ENCODE measurements around the gene CISTR.

The CISTR gene

DNA sequence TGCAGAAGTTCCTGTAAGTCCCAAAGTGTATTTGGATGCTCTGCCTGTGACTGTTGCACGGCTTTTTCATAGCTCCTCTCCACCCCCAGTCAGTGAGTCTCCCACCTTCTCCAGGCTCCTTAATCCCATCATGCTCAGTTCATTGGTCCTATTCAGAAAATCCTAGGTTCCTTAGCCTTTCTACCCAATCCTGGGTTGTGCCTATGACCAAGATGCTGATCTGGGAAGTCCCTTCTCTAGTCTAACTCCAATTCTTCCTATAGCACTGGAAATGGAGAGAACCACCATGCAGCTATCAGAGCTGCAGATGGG lies 7.7 kb downstream of the CISTR start:
- no peak for DNase-seq (ENCODE audit: low read depth)
- no peak overlapping the region for H3K4me3 ChIP-seq (ENCODE audit: low read length)
- TF ChIP-seq, protein P1, sequence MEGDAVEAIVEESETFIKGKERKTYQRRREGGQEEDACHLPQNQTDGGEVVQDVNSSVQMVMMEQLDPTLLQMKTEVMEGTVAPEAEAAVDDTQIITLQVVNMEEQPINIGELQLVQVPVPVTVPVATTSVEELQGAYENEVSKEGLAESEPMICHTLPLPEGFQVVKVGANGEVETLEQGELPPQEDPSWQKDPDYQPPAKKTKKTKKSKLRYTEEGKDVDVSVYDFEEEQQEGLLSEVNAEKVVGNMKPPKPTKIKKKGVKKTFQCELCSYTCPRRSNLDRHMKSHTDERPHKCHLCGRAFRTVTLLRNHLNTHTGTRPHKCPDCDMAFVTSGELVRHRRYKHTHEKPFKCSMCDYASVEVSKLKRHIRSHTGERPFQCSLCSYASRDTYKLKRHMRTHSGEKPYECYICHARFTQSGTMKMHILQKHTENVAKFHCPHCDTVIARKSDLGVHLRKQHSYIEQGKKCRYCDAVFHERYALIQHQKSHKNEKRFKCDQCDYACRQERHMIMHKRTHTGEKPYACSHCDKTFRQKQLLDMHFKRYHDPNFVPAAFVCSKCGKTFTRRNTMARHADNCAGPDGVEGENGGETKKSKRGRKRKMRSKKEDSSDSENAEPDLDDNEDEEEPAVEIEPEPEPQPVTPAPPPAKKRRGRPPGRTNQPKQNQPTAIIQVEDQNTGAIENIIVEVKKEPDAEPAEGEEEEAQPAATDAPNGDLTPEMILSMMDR (conservative IDR thresholded peaks at IDR 0.05; ENCODE audit: low read length) = no peak

DNA sequence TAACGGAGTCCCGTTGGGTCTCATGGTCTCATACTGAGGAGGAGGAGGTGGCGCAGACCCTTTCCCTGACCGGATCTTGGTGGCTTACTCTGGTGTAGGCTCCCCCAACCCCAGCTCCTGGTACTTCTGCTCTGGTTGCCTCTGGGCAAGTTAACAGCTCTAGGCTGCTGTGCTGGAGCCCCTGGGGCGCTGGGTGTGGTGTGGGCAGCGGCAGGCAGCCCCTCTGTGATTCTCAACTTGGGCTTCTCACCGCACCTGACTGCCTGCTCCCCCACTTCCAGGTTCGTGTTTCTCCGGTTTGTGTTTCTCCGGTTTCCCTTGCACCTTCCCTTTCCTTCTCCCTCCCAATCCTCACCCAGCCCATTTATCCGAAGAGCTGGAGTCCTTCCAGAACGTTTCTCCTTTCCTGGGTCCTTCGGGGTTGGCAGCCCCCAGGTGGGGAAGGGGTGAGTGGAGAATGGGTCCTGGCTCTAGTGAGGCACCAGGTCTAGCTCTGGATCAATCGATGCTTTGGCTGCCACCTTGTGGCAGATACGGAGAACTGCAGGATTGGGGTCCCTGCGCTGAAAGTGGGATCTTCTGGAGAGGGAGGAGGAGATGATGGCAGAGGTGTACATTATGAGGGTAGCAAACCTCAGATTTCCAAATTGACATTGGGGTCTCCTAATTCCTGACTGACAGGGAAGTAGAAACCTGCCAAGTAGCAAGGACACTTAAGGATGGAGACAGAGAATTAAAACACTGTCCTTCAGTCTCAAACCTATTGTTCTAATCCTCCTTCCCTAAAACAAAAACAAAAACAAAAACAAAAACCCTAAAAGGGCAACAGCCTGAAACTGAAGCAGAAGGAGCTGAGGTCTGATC lies 8.3 kb downstream of the CISTR start:
- no peak overlapping the region for H3K4me3 ChIP-seq (ENCODE audit: low read length)
- peak; percentile 46 for DNase-seq (ENCODE audit: low read depth)
- TF ChIP-seq, protein P1 (conservative IDR thresholded peaks at IDR 0.05; ENCODE audit: low read length) = peak; percentile 90

DNA sequence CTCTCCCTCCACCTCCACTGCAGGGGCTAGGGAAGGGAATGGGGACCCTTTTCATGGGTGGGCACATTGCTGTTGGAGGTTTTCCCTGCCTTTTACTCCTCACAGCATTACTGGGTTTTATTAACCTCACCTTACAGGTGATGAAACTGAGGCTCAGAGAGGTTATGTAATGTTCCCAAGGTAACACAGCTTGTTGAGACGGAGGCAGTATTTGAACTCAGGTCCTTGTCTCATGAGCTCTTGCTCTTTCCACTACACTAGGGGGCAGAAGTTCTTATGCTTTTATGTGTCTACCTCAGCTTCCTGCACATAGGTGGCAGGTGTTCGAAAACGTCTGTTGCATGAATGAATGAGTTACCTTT lies 11.7 kb downstream of the CISTR start:
- H3K4me3 ChIP-seq (ENCODE audit: low read length) = no peak overlapping the region
- DNase-seq (ENCODE audit: low read depth) = no peak
- TF ChIP-seq, protein P1 (conservative IDR thresholded peaks at IDR 0.05; ENCODE audit: low read length) = no peak

DNA sequence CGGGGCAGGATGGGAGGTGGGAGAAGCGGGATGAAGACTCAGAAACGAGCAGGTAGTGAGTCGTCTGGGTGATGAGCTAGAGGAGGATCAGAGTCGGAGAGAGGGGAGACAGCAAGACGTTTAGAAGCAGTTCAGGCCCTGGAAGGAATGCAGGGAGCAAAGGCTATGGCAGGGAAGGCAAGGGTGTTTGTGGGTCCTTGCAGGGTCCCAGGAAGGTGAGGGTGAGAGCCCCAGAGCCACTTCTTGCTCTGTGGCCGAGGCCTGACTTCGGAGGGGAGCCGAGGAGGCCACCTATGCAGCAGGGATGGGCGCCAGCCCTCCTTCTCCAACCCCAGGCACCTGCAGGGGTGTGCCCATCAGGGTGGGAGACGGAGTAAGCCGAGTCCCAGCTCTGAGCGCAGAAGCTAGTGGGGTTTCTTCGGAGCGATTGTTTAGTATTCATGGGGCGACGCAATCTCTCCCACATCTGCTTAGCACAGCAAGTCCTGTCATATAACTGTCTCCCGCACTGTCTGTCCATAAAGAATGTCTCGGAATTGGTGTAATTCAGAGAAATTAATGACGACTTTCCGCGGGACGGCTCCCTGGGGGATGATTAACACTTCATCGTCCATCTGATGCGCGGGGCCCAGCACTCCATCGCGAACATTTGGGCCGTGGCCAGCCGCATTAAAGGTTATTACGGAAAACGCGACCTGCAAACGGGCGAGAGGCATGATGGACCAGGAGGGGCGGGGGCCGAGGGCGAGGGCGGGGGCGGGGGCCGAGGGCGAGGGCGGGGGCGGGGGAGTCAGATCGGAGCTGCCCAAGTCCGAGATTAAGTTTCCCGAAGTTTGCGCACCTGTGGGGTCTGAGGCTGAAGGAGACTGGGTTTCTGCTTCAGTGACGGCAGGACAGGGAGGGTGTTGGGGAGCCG lies 12.3 kb downstream of the CISTR start:
- peak overlapping the region; percentile 15; the same call in 1 of the 2 replicates for H3K4me3 ChIP-seq (ENCODE audit: low read length)
- TF ChIP-seq, protein P1 (conservative IDR thresholded peaks at IDR 0.05; ENCODE audit: low read length) = no peak
- DNase-seq (ENCODE audit: low read depth) = peak; percentile 22

DNA sequence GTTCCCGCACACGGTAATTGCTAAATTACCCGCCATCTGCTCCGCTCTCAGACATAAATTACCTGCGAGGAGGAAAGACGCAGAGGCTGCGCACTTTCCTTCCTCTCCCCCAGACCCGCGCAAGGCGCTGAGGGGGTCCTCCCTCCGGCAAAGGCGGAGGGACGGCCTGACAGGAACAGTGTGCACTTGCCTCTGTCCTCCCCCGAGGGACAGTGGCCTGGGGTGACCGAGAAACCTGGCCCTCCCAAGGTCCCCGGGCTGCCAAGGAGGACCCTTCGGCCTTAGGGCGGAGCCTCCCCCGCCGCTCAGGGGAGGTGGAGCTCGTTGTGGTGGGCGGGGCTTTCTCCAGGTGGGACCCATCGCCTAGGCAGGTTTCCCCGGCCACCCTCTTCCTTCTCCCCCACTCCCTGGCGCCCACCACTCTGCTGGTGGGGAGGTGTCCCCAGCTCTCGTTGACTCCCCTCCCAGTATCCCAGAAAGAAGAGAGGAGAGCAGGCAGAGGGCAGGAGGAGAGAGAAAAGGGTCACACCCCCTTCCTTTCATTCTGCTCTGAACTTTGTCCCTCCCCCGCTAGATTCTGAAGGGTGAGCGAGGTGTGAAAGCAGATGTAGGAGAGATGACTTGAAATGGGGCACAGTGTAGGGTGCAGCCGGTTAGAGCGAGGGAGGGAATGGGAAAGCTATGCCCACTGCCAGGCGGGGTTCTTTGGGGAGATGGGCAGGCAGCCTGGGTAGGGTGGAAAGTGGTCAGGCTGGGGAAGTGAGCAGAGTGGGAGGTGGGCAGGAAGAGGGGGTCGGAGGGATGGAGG lies 13.2 kb downstream of the CISTR start:
- TF ChIP-seq, protein P1 (conservative IDR thresholded peaks at IDR 0.05; ENCODE audit: low read length) = no peak
- H3K4me3 ChIP-seq (ENCODE audit: low read length) = no peak overlapping the region
- DNase-seq (ENCODE audit: low read depth) = no peak

DNA sequence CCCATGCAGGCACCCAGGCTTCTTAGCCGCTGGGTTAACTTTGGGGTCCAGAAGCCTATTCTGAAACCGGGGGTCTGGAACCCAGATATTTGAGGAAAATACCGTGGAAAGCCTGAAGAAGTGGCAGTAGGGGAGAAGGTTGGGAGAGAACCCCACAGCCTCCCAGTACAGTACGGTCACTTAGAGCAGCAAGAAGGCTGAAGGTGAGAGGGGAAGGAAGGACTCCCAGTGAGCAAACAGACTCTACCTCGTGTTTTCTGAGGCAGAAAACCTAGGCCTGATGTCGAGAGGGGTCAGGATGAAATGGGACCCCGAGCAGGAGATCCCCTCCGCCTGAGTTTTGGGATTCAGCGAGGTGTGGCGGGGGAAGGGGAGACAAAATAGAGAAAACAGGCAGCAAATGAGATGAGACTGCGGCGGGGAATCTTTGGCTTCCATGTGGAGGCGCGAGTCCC lies 13.8 kb downstream of the CISTR start:
- H3K4me3 ChIP-seq (ENCODE audit: low read length) = no peak overlapping the region
- no peak for DNase-seq (ENCODE audit: low read depth)
- TF ChIP-seq, protein P1 (conservative IDR thresholded peaks at IDR 0.05; ENCODE audit: low read length) = no peak
